COLO829 (cell line): ENCODE data around the gene TNIK.

Source experiments
- DNase-seq: peaks from one replicate; pipeline ENCODE4 v3.0.0; 2012; ENCODE audit warnings: low spot score

TNIK gene

DNA sequence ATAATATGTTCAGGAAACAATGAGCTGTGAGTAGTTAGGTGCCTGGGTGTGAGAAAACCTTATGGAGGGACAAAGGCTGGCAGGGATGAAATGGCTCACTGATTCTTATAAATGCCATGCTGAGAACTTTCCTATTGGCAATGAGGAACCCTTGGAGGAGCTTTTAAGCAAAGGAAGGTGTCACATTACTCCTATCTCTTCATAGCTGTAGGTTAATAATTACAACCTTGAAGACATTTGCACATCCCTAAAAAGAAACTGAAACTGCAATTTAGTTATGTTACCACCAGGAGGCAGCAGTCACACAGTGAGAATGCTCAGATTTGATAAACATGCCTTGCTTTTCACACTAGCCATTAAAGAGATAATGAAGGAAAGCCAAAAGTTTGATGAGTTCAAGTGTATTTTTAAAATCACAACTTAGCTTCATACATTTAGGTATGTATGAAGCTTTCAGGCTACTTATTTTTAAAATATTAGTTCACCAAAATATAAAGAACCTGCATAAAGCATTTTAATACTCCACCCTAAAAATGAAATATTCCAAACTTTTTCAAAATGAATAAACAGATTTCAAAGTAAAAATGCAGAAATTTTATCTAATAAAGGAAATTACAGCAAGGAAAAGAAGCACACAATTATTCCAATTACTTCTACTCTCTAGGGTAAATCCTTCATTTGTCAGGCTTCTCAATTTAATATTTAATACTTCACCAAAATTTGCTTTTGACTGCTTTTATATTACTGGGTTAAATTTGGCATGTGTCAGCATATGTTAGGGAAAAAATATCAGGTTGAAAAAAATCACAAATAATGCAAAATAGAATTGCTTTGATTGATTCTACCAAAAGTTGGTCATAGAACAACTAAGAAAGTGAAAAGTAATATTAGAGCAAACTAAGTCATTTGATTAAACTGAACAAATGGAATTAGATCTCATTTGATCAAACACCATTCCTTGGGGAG is 296.8 kb downstream of the TNIK start:
- DNase-seq, result no peak

- DNase-seq, result no peak
Observed at GRCh38 chr3:171160325-171160724, 299.9 kb downstream of the TNIK start.

- DNase-seq, result no peak
Observed at GRCh38 chr3:171159822-171160157, 300.4 kb downstream of the TNIK start.

DNA sequence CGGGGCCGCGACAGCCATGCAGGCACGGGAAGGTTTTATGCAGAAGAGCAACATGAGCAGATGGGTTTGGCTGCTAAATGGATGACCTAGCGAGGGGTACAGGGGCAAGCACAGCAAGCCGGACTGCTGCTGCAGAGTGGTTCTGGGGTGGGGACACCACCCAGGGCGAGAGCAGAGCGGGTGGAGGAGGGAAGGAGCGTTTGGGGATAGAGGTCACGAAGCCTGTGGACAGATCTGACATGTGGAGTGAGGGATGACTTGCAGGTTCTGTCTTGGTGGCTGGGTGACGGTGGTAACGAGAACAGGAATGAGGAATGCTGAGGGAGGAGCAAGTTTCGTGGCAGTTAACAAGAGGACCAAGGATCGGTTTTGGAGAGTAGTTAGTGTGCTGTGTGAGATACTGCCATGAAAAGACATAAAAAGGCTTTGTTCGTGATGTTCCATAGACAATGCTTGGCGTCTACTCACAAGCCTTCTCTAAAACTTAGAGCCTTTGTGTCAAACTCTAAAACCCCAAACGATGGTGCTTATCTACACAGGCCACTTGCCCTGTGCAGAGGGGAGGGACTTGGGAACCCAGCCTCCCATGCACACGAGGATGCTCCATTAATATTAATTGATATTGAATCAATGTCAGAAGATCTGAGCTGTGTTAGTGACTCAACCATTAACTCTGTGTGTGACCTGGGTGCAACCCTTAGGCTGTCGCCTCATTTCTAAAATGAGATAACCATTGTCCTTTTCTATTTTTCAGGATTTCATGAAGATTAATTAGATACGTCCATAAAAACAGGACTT is 301.0 kb downstream of the TNIK start:
- DNase-seq, result no peak

GRCh38 chr3:171157980-171158379 is 302.2 kb downstream of the TNIK start:
- DNase-seq, result no peak

GRCh38 chr3:171157286-171157685 is 302.9 kb downstream of the TNIK start:
- DNase-seq, result no peak

DNA sequence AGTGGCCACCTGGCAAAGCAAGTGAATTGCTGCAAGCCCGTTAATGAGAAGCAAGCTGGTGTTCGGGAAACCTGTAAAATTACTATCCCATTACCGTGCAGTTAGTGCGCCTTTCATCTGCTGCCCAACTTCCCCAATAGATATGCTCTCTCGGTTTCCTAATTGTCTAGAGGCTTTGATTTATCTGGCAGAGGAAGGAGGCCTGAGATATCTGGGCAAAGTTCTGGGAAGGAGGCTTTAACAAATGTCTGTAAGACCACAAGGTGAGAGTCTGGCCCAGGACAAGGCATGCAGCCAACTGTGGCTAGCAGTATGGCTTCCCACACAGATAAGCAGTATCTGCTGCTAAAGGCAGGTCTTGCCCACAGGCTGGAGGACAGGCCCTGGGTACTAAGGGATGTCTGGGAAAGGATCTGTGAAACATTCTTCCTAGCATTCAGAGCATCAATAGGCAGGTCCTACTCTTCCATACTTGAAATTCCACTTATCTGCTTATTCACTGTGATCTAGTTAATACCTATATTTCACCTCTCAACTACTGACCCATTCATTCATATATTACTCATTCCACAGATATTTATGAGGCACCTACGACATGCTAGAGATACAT is 303.7 kb downstream of the TNIK start:
- no peak for DNase-seq

GRCh38 chr3:171155122-171155700 is 305.0 kb downstream of the TNIK start:
- no peak for DNase-seq

DNA sequence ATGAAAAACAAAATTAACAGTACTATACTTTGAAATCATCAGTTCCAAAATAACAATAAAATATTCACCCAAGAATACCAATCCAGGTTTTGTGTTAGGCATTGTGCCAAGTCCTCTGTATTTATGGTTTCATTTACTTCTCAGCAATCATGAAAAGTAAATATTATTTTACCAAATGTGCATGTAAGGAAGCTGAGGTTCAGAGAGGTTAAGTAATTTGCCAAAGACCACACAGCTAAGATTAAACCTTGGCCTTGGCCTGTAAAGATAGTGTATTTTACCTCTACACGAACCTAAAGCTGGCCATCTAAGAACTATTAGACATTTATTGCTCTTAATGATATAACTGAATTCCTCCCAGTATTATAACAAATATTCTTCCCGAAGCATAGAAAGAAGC is 309.3 kb downstream of the TNIK start:
- no peak for DNase-seq

DNA sequence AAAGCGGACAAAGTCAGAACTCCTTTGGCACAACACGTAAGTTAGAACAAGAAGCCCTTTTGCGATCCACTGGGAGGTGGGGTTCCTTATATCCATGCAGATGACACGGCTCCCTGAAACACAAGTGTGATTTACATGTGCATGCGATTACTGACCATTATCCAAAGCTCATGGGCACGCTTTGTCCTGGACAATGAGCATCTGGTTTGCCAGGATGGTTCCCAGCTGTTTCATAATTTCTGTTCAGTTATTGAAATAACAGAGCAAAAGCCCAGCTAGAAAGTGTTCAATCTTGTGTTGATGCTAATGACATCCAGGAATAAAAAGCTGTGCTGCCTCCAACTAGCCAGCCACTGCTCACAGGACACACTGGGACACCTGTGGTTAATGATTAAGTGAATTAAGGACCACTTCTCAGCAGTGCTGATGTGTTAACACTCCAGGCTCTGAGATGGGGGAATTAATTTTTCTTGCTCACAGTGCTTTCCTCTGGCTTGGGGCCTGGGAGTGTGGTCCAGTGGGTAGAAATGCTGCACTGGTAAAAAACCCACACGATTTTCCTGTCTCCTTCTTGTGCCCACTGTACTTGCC is 310.6 kb downstream of the TNIK start:
- DNase-seq, result no peak

DNA sequence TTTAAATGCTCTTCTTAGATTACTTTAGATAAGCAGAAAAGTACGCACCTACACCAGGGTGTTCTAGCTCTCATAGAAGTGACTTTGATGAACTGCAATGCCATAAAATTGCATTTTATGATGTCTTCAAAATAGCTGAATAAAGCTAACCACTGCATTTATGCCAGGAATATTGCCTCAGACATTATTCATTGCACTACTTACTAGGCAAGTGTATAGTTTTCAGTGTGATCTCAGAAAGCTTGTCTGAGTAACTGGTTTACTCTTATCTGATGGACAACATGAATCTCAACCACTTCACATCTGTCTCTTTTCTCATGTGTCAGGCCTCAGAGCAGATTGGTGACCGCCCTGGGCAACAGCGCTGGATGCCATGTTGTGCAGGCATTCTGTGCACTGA is 314.4 kb downstream of the TNIK start:
- no peak for DNase-seq

DNA sequence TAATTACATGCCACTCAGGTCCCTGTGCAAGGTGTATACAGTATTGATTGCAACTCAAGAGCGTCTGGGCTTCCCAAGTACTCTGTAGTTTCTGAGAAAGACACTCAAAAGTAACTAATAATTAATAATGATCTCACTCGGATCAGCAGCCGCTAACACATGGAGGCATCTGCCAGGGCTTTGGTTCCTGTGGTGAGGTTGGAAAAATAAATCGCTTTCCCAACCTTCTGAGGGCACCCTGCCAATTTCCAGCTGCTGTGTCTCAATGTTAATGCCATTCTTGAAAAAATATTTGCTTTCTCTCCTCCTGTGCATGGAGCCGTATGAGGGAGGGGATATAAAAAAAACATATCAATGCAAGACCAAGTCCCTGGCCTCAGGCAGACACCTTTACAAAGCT is 317.2 kb downstream of the TNIK start:
- DNase-seq, result no peak

DNA sequence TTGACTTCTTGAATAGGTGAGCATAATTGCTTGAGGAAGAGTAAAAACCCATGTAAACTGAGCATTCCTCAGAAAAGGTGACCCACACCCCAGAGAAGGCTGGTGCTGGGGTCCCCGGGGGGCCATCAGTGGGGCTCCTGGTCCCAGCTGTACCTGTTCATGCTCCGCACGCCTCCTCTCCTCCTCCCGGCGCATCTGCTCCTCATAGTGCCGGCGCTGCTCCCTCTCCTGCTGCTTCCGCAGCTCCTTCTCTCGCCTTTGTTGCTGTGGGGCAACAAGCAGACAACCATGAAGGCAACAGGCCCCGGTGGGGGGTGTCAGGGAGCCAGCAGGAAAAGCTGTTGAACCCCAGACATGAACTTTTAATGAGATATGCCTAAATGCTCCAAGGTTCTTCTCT is 320.0 kb downstream of the TNIK start:
- DNase-seq, result no peak

DNA sequence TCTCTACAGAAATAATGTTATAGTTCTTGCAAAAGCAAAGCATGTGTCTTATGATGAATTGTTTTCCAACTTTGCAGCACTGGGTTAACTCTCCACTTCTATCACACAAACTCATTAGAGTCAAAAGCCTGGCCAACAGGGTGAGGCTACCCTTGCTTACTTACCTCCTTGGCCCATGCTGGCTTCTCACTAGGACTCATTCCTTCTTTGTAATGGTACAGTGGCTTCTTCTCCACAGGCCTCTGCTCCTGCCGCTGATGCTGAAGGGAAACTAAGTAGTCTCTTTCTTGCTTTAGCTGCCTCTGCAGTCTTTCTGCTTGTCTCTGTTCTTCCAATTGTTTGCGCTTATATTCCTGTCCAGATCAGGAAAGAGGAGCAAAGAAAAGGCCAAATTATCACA is 322.2 kb downstream of the TNIK start:
- no peak for DNase-seq

DNA sequence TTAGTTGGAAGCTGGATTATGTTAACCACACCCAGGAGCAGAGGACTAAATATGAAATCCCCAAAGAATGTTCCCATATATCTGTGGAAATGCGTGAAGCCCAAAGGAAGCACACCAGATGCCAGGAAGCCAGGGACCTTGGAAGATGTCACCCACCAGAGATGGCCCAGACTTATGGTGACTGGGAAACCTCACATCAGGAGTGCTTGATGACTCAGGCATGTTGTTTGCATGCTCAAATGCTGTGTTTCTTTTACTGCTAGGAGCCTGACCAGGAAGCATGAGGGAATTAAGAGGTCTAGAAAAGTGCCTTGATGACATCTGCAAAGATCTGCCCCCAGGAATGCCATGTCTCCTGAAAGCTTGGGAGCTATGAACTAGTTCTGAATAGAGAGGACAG is 324.7 kb downstream of the TNIK start:
- DNase-seq, result no peak

DNA sequence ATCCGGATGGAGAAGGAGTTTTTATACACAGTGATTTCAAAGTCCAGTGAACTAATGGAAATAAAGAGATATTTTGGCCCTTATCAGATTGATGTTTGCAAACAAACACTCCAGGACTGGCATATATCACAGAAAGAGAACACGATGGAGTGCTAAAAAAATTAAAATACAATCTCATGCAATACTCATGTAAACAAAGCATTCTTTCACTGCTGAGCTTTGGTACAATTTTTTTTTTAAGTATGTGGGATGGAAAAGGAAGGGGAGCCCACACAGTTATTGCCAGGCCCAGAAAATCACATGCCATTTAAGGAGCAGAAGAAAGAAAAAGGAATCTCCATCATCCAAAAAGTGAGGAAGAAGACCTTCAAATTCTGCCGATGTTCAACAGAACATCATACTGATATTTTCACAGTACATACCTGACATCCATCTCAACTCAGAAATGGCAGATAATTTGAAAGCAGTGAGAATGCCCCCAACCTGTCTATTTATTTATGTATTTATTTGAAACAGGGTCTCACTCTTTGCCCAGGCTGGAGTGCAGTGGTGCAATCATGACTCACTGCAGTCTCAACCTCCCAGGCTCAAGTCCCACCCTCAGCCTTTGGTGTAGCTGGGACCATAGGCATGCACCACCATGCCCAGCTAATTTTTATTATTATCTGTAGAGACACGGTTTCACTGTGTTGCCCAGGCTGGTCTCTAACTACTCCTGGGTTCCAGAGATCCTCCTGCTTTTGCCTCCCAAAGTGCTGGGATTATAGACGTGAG is 326.2 kb downstream of the TNIK start:
- peak; percentile 40 for DNase-seq

DNA sequence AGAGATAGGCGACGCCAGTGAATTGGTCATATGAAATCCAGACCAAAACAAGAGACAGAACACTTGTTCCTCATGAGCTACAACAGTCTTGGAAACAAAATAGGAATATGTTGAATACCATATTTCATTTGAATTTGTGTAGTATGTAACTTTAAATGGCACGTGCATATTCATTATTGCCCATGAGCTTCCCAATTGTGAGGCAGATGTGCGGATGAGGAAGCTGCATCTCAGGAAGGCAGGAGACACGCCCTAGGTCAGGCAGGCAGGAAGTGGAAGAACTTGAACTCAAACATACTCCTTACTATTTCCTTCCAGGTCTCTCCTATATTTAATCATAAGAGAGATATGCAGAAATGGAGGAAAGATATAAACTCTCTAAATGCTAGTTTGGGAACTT is 326.9 kb downstream of the TNIK start:
- no peak for DNase-seq

DNA sequence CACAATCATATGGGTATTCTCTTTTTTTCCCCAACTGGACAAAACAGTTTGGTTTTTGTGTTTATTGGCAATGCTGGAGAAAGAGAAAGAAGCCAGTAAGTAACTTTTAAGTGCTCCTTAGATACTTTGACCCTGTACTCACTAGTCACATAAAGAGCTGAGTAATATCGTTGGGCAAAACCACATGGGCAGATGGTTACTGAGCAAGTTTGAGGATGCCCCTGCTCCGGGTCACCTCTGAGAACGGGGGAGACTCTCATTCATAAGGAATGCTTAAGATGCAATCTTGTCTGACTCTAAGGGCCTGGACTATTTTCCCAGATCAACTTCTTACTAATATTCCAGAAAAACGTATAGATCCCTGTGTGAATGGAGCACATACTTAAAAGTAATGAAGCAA is 327.3 kb downstream of the TNIK start:
- DNase-seq, result no peak

GRCh38 chr3:171129827-171130226 is 330.4 kb downstream of the TNIK start:
- DNase-seq, result peak; percentile 76

- no peak for DNase-seq
Observed at GRCh38 chr3:171127611-171128010, 332.6 kb downstream of the TNIK start.

DNA sequence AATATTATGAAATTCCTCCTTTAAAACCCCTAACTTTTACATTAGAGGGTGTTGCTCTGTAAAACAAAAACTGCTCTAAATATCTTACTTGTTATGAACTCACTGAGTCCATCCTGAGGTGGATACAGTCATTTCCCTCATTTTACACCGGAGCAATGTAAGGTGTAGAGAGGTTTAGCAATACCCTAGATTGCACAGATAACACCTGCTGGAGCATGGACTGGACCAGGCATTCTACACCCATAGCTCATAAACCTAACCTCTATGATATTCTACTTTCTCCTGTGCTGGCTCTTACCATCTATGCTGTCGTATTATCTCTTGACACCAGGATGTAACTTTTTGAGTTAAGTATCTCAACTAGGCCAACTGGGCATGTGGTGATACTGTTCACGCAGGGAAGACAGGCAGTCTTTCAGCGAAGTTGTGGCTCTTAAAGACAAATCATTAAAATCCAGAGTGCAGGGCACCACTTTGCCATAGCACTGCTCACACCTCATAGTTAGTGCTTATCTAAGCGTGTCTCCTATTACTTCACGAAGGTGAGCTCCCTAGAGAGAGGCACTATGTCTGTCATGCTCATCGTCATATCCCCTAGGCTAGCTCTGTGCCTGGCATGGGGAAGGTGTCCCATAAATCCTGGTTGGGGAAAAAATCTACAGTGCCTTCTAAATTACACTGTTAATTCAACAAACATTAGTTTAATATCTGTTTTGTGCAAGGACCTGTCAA is 333.6 kb downstream of the TNIK start:
- no peak for DNase-seq
